Stomach (tissue), 9 donors: Measurements from ENCODE around the gene SIRT7. TPM values are rescaled to one million over a fixed set of nuclear protein-coding genes. Genes with fewer than 3 reads are reported as not detected.

ENCODE experiments used
- DNase-seq, 2 donors: peaks; one replicate each; pipeline versions ENCODE4 v3.0.0 to v3.0.0-alpha.2; 2013 to 2019
- H3K27ac ChIP-seq, 5 donors: fragments of 200-600 bp in 4 of 5; sonication (generic) in 4 of 5; one replicate each; pipeline ENCODE4 v1.5.1; 2013 to 2019; ENCODE audit warnings: mild to moderate bottlenecking in 1 of 5, moderate library complexity in 1 of 5
- H3K27me3 ChIP-seq, 3 donors: fragments of 200-600 bp; sonication (generic); one replicate each; pipeline ENCODE4 v1.5.1; 2017 to 2019; ENCODE audit warnings: mixed run types in 1 of 3
- H3K36me3 ChIP-seq, 4 donors: fragments of 200-600 bp; sonication (generic); 1 replicate in 3 of 4; 2 replicates in 1 of 4; pipeline ENCODE4 v1.5.1; 2016 to 2019
- H3K4me1 ChIP-seq, 4 donors: fragments of 200-600 bp; sonication (generic); one replicate each; pipeline ENCODE4 v1.5.1; 2016 to 2019
- H3K4me3 ChIP-seq, 4 donors: fragments of 200-600 bp; sonication (generic) in 3 of 4; one replicate each; pipeline ENCODE4 v1.5.1; 2016 to 2019; ENCODE audit warnings: mild to moderate bottlenecking in 1 of 4
- H3K9me3 ChIP-seq, 4 donors: fragments of 200-600 bp; sonication (generic); one replicate each; pipeline ENCODE4 v1.5.1; 2016 to 2019
- CTCF ChIP-seq, 7 experiments: fragments of 450-650 bp in 4 of 7; fragments of 200-600 bp in 3 of 7; sonication (generic) in 3 of 7; IDR thresholded peaks; one replicate each; pipeline ENCODE4 v1.5.1; 2016 to 2019; ENCODE audit warnings: antibody characterized with exemption in 7 of 7, control low read depth in 2 of 7, mild to moderate bottlenecking in 1 of 7
- EP300 ChIP-seq: sonication (generic); formaldehyde crosslinking; IDR thresholded peaks from one replicate; pipeline ENCODE4 v1.6.1; 2017; ENCODE audit warnings: antibody characterized with exemption
- POLR2A ChIP-seq, 4 donors: fragments of 450-650 bp; IDR thresholded peaks; one replicate each; pipeline ENCODE4 v1.6.1; 2016; ENCODE audit warnings: antibody characterized with exemption in 4 of 4, control low read depth in 2 of 4, mild to moderate bottlenecking in 1 of 4, moderate library complexity in 1 of 4
- POLR2AphosphoS5 ChIP-seq, 3 donors: sonication (generic); formaldehyde crosslinking; IDR thresholded peaks; one replicate each; pipeline ENCODE4 v1.6.1; 2016; ENCODE audit warnings: antibody characterized with exemption in 3 of 3
- WGBS, 5 donors: extraction: QIAGEN DNeasy Blood & Tissue Kit in 3 of 5; methylation state at CpG; one replicate each; pipeline versions ENCODE4 v1.1.5 to v1.1.7; 2013 to 2018; 5-methylcytosine and 5-hydroxymethylcytosine counted together
- intact Hi-C: fragments of 100-400 bp; cut with DNase I; formaldehyde crosslinking; loops from one replicate; pipeline ENCODE4 v1.15.1; 2023; ENCODE audit warnings: low total_unique reads
- polyA plus RNA-seq, 3 donors: library from polyadenylated mRNA; stranded (reverse); fragments of 200-250 nt; gene quantifications; one replicate each; pipeline ENCODE4 v1.2.3, GENCODE V29; 2013
- total RNA-seq, 5 donors: library from RNA; depleted of rRNA; stranded (reverse); fragments of >200 nt; gene quantifications; one replicate each; pipeline versions ENCODE4 v1.1.0 to v1.2.3, GENCODE V29; 2014 to 2016
- donor health status: healthy with polysubstance abuse.
- donor health status: Bipolar disorder and iron deficiency.
- donor health status: healthy.

SIRT7 gene
- total and polyA plus RNA-seq, 8 donors: 18.2 to 128 (median 45.5) TPM

GRCh38 chr17:81866440-81867169, 51.4 kb downstream of the SIRT7 start:
- H3K27me3 ChIP-seq: no peaks in the 10 kb centered on the region
- 52 to 64% (median 57%) methylated on average over 15 to 18 of the region's 18 CpGs for WGBS, 5 donors
- peak overlapping the region; percentile 92 to 100 (median 98) for H3K27ac ChIP-seq
- peaks cover 69 to 89% (median 88%) of the 10 kb centered on the region in 4 donors for H3K4me1 ChIP-seq
- peaks cover 22 to 38% (median 36%) of the 10 kb centered on the region in 4 donors for H3K36me3 ChIP-seq
- DNase-seq: no peak
- intact Hi-C loops: no loop called here
- no peaks in the 10 kb centered on the region for H3K9me3 ChIP-seq
- no peak overlapping the region for H3K4me3 ChIP-seq
- TF ChIP-seq POLR2A (IDR thresholded peaks at IDR 0.05) (no peak), CTCF (IDR thresholded peaks at IDR 0.05) (no peak), POLR2AphosphoS5 (IDR thresholded peaks at IDR 0.05) (peak in 1 of 3 donors; percentile 14), EP300 (no peak)

GRCh38 chr17:81865733-81866439, 52.1 kb downstream of the SIRT7 start:
- Histone ChIP-seq H3K9me3 (no peaks in the 10 kb centered on the region), H3K36me3 (peaks cover 22 to 38% (median 36%) of the 10 kb centered on the region in 4 donors), H3K4me3 (no peak overlapping the region), H3K27me3 (no peaks in the 10 kb centered on the region), H3K4me1 (peaks cover 73 to 91% (median 90%) of the 10 kb centered on the region in 4 donors), H3K27ac (peak overlapping the region; percentile 92 to 100 (median 98))
- intact Hi-C loops: no loop called here
- DNase-seq: peak; percentile 73 to 97
- 34 to 61% (median 50%) methylated on average over 12 to 18 of the region's 18 CpGs for WGBS, 5 donors
- TF ChIP-seq POLR2AphosphoS5 (IDR thresholded peaks at IDR 0.05) (peak in 2 of 3 donors; percentile 77 to 92), CTCF (IDR thresholded peaks at IDR 0.05) (no peak)

DNA sequence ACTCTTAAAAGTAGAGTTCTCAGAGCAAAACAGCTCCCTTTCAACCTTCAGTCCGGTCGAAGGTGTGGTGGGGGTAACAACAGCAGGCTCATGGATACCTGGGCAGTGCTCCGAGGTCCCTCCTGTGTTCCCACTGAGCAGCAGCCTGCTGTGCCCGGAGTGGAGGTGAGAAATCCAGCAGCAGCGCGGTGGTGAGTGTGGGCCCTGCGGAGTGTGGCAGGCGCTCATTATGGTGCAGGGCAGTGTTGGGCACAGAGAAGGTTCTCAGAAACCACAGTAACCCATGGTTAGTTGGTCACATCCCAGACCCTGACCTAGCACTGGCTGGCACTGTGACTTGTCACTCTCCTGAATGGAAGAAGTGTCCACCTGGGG, 52.6 kb downstream of the SIRT7 start:
- H3K27ac ChIP-seq: peak overlapping the region; percentile 92 to 100 (median 98)
- no peaks in the 10 kb centered on the region for H3K27me3 ChIP-seq
- peaks cover 72 to 91% (median 89%) of the 10 kb centered on the region in 4 donors for H3K4me1 ChIP-seq
- H3K4me3 ChIP-seq: no peak overlapping the region
- 72 to 84% (median 81%) methylated on average over 8 of the region's 8 CpGs for WGBS, 5 donors
- H3K36me3 ChIP-seq: peaks cover 22 to 38% (median 36%) of the 10 kb centered on the region in 4 donors
- DNase-seq: no peak
- no peak for TF ChIP-seq EP300
- no peak for TF ChIP-seq CTCF (IDR thresholded peaks at IDR 0.05)
- no peak for TF ChIP-seq POLR2A (IDR thresholded peaks at IDR 0.05)
- TF ChIP-seq POLR2AphosphoS5 (IDR thresholded peaks at IDR 0.05): no peak
- H3K9me3 ChIP-seq: no peaks in the 10 kb centered on the region
- intact Hi-C loops: no loop called here

DNA sequence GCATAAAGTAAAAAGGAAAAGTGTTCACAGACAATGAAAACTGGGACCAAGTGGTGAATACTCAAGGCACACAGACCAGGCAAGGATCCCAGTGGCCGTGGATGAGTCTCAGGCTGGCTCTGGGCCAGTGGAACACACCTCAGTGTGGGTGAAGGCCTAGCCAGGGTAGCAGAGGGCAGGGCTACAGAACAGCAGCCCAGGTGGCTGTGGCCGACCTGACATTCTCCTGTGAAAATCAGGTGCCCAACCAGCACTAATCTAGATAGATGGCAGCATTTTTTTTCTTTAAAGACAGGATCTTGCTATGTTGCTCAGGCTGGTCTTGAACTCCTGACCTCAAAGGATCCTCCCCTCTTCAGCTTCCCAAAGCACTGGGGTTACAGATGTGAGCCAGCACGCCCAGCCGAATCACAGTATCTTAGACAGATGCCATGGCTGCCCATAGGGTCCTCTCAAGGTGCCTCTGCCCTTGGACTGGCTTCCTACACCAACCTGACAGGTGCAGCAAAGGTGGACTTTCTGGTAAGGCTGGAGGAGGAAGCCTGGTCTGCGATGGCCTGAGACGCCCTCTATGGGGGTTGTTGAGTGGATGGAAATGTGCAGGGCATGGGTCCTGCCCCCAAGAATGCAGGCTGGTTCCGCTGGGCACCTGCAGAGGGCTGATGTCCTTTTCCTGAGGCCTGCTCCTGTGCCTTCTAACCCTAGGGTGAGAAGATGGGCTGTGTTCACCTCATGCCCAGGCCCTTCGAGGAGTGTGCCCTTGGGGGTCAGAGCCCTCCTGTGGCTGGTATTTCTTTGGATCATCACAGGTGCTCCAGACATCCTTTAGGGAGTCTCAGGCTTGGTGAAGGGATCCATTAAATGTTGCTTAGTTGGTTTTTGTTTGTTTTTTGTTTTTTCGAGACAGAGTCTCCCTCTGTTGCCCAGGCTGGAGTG, 53.9 kb downstream of the SIRT7 start:
- Histone ChIP-seq H3K36me3 (peaks cover 13 to 31% (median 29%) of the 10 kb centered on the region in 4 donors), H3K27me3 (no peaks in the 10 kb centered on the region), H3K4me3 (no peak overlapping the region), H3K9me3 (no peaks in the 10 kb centered on the region), H3K4me1 (peaks cover 66 to 87% (median 84%) of the 10 kb centered on the region in 4 donors), H3K27ac (peak overlapping the region; percentile 31 to 99 (median 99))
- WGBS, 5 donors: 60 to 68% (median 64%) methylated on average over 8 to 9 of the region's 9 CpGs
- no peak for DNase-seq
- intact Hi-C loops: no loop called here
- TF ChIP-seq POLR2A (IDR thresholded peaks at IDR 0.05) (no peak), CTCF (IDR thresholded peaks at IDR 0.05) (no peak), POLR2AphosphoS5 (IDR thresholded peaks at IDR 0.05) (no peak), EP300 (no peak)
